Cardiac fibroblast (primary cell): ENCODE measurements around the gene CARD9.
"Not testable (repeated sequence)": the region's sequence is repeated elsewhere in the genome, so short reads cannot be mapped to it uniquely, and the experiment has no call there.

Experiments used
- DNase-seq, 2 donors: peaks; one replicate each; pipeline versions ENCODE4 v3.0.0 to v3.0.0-alpha.2; 2010; ENCODE audit warnings: low read depth in 2 of 2
- H3K4me3 ChIP-seq, 2 donors: replicated peaks in 1 of 2; 1 replicate in 1 of 2; 2 replicates in 1 of 2; pipeline ENCODE4 v1.5.1; 2011; ENCODE audit warnings: low read depth in 2 of 2, low read length in 2 of 2, mild to moderate bottlenecking in 2 of 2, moderate library complexity in 1 of 2
- TF ChIP-seq, protein P1 (sequence below): IDR thresholded peaks from one replicate; pipeline ENCODE4 v1.5.1; 2011; ENCODE audit warnings: low read depth, mild to moderate bottlenecking, low read length, inconsistent platforms

The CARD9 gene

DNA sequence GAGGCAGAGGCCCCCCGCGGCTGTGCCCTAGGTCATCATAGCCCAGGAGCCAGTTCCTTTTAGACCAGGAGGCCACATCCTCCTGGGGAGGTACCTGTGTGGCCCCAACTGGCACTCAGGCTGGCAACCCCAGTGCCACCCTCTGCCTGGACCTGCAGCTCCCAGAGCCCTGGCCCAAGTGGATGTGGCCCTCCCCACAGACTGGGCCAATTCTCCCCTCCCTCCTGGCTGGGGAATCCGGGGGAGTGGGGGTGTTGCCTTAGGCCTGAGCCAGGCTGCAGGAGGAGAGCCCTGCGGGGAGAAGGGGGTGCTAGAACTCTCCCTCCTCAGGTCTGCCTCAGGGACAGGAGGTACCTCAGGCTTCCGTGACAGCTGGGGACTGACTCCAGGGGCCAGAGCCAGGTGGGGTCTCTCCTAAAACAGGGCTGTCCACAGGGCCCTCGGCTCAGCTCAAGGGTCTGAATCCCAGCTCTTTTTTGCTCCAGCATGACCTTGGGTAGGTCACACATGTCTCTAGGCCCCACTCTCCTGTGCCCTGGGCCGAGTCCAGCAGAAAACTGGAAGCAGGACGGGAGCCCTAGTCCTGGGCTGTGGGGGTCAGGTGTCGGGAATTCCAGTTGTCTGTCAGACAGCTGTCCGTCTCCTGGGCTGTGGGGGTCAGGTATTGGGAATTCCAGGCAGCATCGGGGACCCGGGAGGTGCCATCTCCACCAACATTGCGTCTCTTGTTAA is 19.5 kb downstream of the CARD9 start:
- H3K4me3 ChIP-seq: no peak overlapping the region
- TF ChIP-seq, protein P1, sequence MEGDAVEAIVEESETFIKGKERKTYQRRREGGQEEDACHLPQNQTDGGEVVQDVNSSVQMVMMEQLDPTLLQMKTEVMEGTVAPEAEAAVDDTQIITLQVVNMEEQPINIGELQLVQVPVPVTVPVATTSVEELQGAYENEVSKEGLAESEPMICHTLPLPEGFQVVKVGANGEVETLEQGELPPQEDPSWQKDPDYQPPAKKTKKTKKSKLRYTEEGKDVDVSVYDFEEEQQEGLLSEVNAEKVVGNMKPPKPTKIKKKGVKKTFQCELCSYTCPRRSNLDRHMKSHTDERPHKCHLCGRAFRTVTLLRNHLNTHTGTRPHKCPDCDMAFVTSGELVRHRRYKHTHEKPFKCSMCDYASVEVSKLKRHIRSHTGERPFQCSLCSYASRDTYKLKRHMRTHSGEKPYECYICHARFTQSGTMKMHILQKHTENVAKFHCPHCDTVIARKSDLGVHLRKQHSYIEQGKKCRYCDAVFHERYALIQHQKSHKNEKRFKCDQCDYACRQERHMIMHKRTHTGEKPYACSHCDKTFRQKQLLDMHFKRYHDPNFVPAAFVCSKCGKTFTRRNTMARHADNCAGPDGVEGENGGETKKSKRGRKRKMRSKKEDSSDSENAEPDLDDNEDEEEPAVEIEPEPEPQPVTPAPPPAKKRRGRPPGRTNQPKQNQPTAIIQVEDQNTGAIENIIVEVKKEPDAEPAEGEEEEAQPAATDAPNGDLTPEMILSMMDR: no peak
- no peak for DNase-seq

DNA sequence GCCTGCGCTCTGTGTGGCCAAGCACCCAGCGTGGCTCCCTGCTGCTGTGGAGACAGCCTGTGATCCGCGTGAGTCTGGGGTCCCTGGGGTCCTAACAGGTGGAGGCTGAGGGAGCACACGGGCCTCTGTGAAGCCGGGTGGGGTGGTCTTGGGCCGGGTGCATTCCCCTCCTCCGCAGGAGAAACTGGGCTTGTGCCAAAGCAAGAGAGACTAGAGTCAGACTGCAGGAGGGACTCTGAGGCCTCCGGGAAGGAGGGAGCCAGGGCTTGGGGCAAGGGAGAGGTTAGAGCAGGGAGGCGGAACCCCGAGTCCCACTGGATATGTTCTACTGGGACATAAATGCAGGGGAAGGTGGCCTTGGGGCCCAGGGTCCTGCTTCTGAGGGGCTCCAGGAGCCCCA is 20.4 kb downstream of the CARD9 start:
- TF ChIP-seq, protein P1: no peak
- DNase-seq: no peak
- no peak overlapping the region for H3K4me3 ChIP-seq

DNA sequence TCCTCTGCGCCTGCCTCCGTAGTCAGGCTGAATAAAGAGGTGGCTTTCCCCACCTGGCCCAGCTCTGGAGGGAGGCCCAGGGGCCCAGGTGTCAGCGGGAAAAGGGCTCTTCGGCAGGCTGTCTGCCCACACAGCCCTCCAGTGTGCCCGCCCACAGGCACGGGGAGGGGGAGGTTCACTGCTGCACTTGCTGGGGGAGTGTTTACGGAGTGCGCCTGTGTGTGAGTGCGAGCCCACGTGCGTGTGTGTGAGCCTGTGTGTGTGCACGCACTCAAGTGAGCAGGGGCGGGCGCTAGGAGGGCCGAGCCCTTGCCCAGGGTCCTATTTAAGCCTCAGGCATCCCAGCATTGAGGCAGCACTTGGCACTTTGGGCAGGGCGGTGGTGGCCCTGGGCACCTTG is 20.8 kb downstream of the CARD9 start:
- no peak for DNase-seq
- H3K4me3 ChIP-seq: no peak overlapping the region
- TF ChIP-seq, protein P1: no peak

DNA sequence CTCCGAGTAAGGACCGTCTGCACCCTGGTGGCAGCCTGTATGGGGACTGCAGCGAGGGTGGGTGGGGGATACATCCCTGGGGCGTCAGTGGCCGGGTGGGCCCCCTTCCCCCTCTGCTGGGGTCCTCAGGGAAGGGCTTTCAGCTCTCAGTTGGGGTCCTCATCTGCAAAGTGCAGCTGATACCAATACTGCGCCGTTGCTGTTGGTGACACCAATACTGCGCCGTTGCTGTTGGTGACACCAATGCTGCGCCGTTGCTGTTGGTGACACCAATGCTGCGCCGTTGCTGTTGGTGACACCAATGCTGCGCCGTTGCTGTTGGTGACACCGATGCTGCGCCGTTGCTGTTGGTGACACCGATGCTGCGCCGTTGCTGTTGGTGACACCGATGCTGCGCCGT is 21.6 kb downstream of the CARD9 start:
- DNase-seq, H3K4me3 ChIP-seq: not testable (repeated sequence)

DNA sequence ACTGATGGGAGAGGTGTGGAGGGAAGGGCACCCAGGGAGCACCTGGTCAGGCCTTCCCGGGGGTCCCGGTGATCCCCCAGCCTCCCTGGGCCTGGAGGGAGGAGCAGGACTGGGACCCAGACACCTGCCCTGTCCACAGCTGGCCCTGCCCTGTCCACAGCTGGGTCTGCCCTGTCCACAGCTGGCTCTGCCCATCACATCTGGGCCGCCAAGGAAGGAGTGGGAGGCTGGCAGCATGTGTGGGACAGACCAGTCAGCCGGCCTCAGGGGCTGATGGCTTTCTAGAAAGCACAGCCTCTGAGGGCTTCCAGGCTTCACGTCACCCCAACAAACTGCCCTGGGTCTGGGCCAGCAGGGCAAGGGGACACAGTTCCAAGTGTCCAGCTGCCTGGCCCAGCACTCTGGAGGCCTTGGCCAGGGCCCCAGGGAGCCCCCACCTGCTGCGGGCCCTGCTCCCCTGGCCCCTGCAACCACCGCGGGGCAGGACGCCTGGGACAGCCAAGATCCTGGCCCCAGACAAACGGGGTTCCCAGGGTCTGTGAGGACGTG is 22.1 kb downstream of the CARD9 start:
- TF ChIP-seq, protein P1: no peak
- no peak for DNase-seq
- no peak overlapping the region for H3K4me3 ChIP-seq

DNA sequence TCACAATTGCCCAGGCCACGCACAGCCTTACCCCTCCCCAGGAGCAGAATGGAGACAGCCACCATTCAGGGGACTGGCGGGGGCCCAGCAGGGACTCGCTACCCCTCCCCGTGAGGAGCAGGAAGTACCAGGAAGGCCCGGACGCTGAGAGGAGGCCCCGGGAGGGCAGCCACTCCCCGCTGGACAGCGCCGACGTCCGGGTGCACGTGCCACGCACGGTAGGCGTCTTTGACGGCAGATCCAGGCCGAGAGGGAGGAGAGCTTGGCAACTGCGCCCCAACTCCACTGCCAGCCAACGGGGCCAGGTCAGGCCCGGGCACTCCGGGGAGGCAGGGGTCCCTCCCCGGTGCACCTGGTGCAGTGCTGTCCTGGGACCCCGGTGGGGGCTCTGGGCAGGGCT is 23.9 kb downstream of the CARD9 start:
- TF ChIP-seq, protein P1: no peak
- no peak overlapping the region for H3K4me3 ChIP-seq
- no peak for DNase-seq

DNA sequence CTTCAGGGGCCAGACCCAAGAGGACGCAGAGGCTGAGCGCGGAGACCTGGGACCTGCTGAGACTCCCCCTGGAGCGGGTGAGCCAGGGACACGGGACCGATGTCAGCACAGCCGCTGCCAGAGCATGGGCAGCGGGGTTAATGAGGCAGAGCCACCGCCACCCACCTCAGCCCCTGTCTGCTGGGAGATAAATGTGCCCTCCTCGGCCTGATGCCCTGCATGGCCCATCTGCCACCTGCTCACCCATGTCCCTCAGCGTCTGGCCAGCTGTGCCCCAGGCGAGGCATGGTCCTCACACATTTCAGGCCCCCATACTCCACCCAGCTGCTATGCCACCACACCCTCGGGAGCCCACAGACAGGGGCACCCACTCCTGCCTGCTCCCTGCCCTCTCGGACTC is 24.8 kb downstream of the CARD9 start:
- TF ChIP-seq, protein P1: no peak
- H3K4me3 ChIP-seq: no peak overlapping the region

More for the DNA sequence above, 24.8 kb downstream of the CARD9 start:
- DNase-seq: no peak
